Rectal smooth muscle tissue (tissue), 1 donor: ENCODE measurements around the gene CSF1.

ENCODE experiments used
- H3K27ac ChIP-seq: one replicate; pipeline ENCODE4 v1.7.0; 2013; ENCODE audit warnings: low read depth, low read length, inconsistent platforms
- H3K27me3 ChIP-seq: one replicate; pipeline ENCODE4 v1.7.0; 2013; ENCODE audit warnings: low read length; ENCODE audit not compliant: control insufficient read depth, insufficient read depth
- H3K36me3 ChIP-seq: one replicate; pipeline ENCODE4 v1.7.0; 2013; ENCODE audit warnings: low read length; ENCODE audit not compliant: control insufficient read depth, insufficient read depth
- H3K4me1 ChIP-seq: one replicate; pipeline ENCODE4 v1.7.0; 2013; ENCODE audit warnings: low read length; ENCODE audit not compliant: control insufficient read depth, insufficient read depth
- H3K4me3 ChIP-seq: one replicate; pipeline ENCODE4 v1.7.0; 2013; ENCODE audit warnings: low read length
- H3K9ac ChIP-seq: one replicate; pipeline ENCODE4 v1.7.0; 2013; ENCODE audit warnings: low read length

Gene CSF1

DNA sequence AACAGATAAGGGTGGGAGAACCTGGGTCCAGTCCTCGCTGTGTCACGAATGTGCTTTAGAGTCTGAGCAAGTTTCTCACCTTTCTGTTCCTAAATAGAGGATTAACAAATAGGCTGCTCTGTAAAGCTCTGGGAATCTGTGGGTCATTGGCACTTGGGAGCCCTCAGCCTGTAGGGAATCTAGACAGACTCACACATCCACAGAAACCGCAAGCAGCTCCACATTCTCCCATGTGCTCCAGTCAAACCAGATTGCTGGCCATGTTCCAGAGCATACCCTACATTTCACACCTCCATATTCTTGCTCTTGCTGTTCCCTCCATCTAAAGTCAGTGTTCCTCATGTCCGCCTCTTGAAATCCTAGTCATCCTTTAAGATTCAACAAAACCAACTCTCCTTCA is 66.1 kb downstream of the CSF1 start:
- no peaks in the 10 kb centered on the region for H3K4me1 ChIP-seq
- H3K4me3 ChIP-seq: no peak overlapping the region
- no peaks in the 10 kb centered on the region for H3K36me3 ChIP-seq
- no peak overlapping the region for H3K9ac ChIP-seq
- H3K27ac ChIP-seq: no peak overlapping the region
- no peaks in the 10 kb centered on the region for H3K27me3 ChIP-seq

DNA sequence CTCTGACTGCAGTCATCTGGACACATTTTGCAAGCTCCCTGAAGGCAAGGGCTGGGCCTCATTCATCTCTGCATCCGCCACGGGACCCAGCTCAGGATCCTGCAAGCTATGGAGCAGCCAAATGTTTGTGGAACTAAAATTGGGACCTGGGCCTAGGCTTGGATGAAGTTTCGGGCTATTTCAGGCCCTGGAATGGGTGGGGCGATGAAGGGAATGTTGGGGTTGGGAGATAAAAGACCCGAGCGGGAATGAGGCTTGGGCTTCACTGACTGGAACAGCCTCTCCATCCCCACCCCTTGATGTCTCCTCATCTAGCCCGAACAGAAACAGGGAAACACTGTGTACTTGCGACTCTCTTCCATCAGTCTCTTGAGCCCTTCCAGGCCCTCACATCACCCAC is 66.6 kb downstream of the CSF1 start:
- Histone ChIP-seq H3K27me3 (no peaks in the 10 kb centered on the region), H3K4me1 (no peaks in the 10 kb centered on the region), H3K36me3 (no peaks in the 10 kb centered on the region), H3K4me3 (no peak overlapping the region), H3K9ac (no peak overlapping the region), H3K27ac (no peak overlapping the region)

DNA sequence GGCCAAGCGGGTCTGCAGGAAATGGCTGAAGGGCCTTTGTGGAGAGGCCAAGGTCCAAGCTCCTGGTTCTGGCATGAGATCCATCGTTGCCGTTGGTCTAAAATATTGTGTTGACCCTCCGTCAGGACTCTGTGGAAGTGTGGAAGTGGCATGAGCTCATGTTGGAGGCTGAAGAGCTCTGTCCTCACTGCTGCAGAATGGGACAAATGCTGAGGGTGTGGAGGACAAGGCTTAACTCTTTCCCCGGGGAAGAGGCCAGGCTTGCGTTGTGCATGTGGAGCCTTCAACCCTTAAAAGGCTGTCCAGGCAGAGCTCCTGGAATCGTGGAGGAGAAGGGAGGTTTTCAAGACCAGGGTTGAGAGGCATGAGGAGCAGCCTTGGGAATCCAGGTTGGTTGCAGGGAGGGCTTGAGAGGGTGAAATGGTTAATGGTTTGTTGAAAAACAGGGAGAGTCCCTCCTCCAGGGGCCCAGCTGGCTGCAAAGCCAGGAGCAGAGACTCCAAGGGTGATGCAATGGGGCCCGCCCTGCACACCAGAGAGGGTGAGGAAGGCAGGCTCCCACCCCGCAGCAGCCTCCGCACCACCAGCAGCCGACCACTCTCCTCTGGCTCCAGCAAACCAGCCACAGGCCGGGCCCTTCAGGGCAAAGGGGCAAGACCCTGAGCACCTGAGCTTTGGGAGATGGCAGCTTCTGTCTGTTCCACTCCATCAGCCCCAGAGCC is 67.2 kb downstream of the CSF1 start:
- Histone ChIP-seq H3K9ac (no peak overlapping the region), H3K4me1 (no peaks in the 10 kb centered on the region), H3K27me3 (no peaks in the 10 kb centered on the region), H3K27ac (no peak overlapping the region), H3K4me3 (no peak overlapping the region), H3K36me3 (no peaks in the 10 kb centered on the region)

DNA sequence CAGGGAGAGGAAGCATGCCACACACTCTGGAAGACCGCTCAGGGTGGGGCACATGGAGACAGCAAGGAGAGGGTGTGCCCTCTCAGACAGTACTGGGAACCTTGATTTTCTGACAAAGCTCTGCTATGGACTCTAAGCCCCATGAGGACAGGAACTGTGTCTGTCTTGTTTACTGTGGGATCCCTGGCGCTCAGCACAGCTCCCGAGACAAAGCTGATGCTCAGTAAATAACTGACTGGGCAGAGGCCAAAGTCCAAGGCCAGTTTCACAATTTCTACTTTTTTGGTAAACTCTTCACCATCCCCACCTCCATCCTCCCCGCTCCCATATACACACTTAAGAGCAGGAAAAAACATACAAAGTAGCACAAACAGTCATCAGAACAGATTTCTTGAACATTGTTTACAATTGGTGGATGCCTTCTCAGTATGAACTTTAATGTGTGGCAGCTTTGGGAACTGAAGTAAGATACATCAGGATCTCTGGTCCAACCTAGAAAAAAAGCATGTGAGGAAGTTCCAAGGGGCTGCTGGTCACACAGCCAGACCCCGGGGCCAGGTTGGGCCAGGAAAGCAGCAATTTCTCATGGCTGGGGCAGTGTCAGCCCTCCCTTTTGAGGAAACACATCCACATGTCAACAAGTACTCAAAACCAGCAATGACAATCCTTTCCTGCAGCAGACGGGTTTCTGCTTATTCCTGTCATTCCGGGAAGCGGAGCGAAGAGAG is 68.3 kb downstream of the CSF1 start:
- Histone ChIP-seq H3K27ac (no peak overlapping the region), H3K36me3 (no peaks in the 10 kb centered on the region), H3K9ac (no peak overlapping the region), H3K4me3 (no peak overlapping the region), H3K4me1 (no peaks in the 10 kb centered on the region), H3K27me3 (no peaks in the 10 kb centered on the region)

DNA sequence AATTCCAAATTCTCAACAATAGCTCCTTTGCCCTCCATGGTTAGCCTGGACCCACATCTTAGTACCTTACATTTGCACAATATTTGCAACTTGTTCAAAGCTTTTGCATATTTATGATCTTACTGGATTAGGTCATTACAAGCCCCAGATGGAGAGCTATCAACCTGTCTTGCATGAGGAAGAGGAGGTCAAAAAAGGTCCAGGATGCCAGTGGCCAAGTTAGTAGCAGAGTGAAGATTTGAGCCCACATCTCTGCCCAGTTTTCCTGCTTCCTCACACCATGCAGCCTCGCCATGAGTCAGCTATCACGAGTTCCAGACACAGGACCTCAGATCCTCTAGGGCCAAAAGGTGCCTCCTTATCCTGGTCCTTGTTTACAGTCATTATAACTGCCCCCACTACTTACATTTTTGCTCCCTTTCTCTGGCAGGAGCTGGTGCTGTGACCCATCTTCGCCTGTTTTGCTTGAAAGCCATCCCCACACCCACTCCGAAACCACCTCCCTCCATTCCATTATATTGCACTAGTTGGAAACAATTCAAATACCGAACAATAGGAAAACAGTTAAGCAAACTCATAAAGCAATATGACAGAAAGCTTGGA is 68.9 kb downstream of the CSF1 start:
- no peak overlapping the region for H3K9ac ChIP-seq
- H3K4me3 ChIP-seq: no peak overlapping the region
- H3K27ac ChIP-seq: no peak overlapping the region
- H3K36me3 ChIP-seq: no peaks in the 10 kb centered on the region
- H3K27me3 ChIP-seq: no peaks in the 10 kb centered on the region
- H3K4me1 ChIP-seq: no peaks in the 10 kb centered on the region
